Measurements from ENCODE around the gene SFXN3. TPM values are rescaled to one million over a fixed set of nuclear protein-coding genes. Genes with fewer than 3 reads are reported as not detected.

The SFXN3 gene
- total RNA-seq, 1 experiment from 2014 or later = 2.8 TPM

DNA sequence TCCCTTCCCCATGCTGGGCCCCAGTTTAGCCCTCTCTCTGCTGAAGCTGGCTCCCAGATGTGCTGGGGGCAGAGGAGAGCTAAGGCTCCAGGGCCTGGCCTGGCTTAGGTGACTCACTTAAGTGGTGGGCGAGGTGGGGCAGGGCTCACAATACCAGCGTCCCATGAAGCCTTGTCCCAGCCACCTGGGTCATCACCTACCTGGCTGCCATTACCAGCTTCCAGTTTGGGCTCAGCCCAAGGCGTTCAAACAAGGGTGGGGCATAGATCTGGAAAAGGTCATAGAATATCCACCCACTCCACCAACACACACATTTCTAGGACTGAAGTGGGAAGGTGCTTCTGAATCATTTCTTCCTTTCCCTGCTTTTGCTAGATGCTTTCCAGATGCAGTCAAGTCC, 39.1 kb downstream of the SFXN3 start:
- no peak overlapping the region for H3K4ac ChIP-seq (ENCODE audit: low read depth, low read length)
- peaks cover 20% of the 10 kb centered on the region for H3K23me2 ChIP-seq (ENCODE audit: insufficient read length, low read depth, low read length, poor library complexity, severe bottlenecking)
- H4K5ac ChIP-seq (ENCODE audit: insufficient read length, low read depth, low read length) = no peak overlapping the region
- H3K9me3 ChIP-seq (ENCODE audit: control insufficient read depth, low read depth, low read length) = no peaks in the 10 kb centered on the region
- peaks cover 13 to 31% of the 10 kb centered on the region in 2 experiments for H3K4me1 Mint-ChIP-seq
- no peaks in the 10 kb centered on the region; a peak in 1 of 5 replicates for H3K9me3 Mint-ChIP-seq
- H4K8ac ChIP-seq (replicated peaks; ENCODE audit: insufficient read length, low read depth, low read length) = no peak overlapping the region
- H3K56ac ChIP-seq (ENCODE audit: insufficient read length, low read depth, low read length) = no peak overlapping the region
- no peak overlapping the region for H2AFZ ChIP-seq (ENCODE audit: low read length)
- no peak overlapping the region for H2BK12ac ChIP-seq (ENCODE audit: insufficient read length, low read depth, low read length)
- H3K4me3 Mint-ChIP-seq = 0 out of 5 replicates have a peak overlapping the region, but pooled peaks of 1 of the 2 experiments have one; percentile 14
- no peaks in the 10 kb centered on the region; a peak in 1 of 7 replicates for H3K36me3 Mint-ChIP-seq (ENCODE audit: insufficient read depth in 1 of 3, low read depth in 3 of 3)
- H3K23ac ChIP-seq (ENCODE audit: insufficient read length, low read depth, low read length) = no peak overlapping the region
- peaks cover 67% of the 10 kb centered on the region for H3K27me3 Mint-ChIP-seq (ENCODE audit: low read depth)
- H2BK15ac ChIP-seq (ENCODE audit: low read depth, low read length) = no peak overlapping the region
- H2AK5ac ChIP-seq (ENCODE audit: insufficient read length, low read length) = no peak overlapping the region
- TF ChIP-seq, protein P1, sequence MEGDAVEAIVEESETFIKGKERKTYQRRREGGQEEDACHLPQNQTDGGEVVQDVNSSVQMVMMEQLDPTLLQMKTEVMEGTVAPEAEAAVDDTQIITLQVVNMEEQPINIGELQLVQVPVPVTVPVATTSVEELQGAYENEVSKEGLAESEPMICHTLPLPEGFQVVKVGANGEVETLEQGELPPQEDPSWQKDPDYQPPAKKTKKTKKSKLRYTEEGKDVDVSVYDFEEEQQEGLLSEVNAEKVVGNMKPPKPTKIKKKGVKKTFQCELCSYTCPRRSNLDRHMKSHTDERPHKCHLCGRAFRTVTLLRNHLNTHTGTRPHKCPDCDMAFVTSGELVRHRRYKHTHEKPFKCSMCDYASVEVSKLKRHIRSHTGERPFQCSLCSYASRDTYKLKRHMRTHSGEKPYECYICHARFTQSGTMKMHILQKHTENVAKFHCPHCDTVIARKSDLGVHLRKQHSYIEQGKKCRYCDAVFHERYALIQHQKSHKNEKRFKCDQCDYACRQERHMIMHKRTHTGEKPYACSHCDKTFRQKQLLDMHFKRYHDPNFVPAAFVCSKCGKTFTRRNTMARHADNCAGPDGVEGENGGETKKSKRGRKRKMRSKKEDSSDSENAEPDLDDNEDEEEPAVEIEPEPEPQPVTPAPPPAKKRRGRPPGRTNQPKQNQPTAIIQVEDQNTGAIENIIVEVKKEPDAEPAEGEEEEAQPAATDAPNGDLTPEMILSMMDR (conservative IDR thresholded peaks at IDR 0.05) = no peak
- no peak overlapping the region for H3K4me2 ChIP-seq (ENCODE audit: insufficient read depth, insufficient read length, low read length)
- no peak overlapping the region for H3K18ac ChIP-seq (ENCODE audit: insufficient read length, low read depth, low read length)
- no peak overlapping the region for H2BK5ac ChIP-seq (ENCODE audit: insufficient read length, low read length)
- no peak overlapping the region for H2BK20ac ChIP-seq (ENCODE audit: low read depth, low read length, poor library complexity, severe bottlenecking)
- WGBS (ENCODE audit: extremely low coverage, insufficient read length, low lambda C conversion rate) = no CpG with 5 or more reads among the region's 3 CpGs
- no peak overlapping the region for H3K27ac ChIP-seq (ENCODE audit: insufficient read length, low read depth, low read length)
- no peaks in the 10 kb centered on the region; the same call in 1 of the 2 replicates for H3K4me1 ChIP-seq (ENCODE audit: insufficient read depth, low read length)
- no peak overlapping the region for H3K9ac ChIP-seq (ENCODE audit: extremely low read depth, insufficient read length, low read length)
- H3K79me2 ChIP-seq (ENCODE audit: insufficient read depth, low read length) = no peaks in the 10 kb centered on the region
- H3T11ph ChIP-seq (ENCODE audit: low read length) = no peak overlapping the region
- H4K91ac ChIP-seq (ENCODE audit: insufficient read length, low read depth, low read length) = no peak overlapping the region
- DNase-seq = no peak
- H2BK120ac ChIP-seq (ENCODE audit: low read depth, low read length, poor library complexity, severe bottlenecking) = no peak overlapping the region
- no peaks in the 10 kb centered on the region for H4K20me1 ChIP-seq (ENCODE audit: control insufficient read depth, insufficient read depth, insufficient read length)
- no peak overlapping the region for H3K14ac ChIP-seq (ENCODE audit: insufficient read depth, low read length)
- H3K79me1 ChIP-seq (ENCODE audit: insufficient read depth, low read depth, low read length, poor library complexity, severe bottlenecking) = no peaks in the 10 kb centered on the region
- H3K27ac Mint-ChIP-seq = no peak overlapping the region
- H3K27me3 ChIP-seq (ENCODE audit: insufficient read depth, low read length) = peaks cover 25% of the 10 kb centered on the region

Measured in H9 (cell line).